ENCODE data around the gene NUB1. TPM values are rescaled to one million over a fixed set of nuclear protein-coding genes. Genes with fewer than 3 reads are reported as not detected.

The NUB1 gene
- total RNA-seq, 1 donor from 2014 or later, result 53.5 TPM

- Mint-ChIP-seq H3K4me1 (ENCODE audit: low read depth) (no peaks in the 10 kb centered on the region), H3K27ac (no peak overlapping the region), H3K27me3 (no peaks in the 10 kb centered on the region), H3K9me3 (ENCODE audit: low read depth) (no peaks in the 10 kb centered on the region), H3K36me3 (ENCODE audit: insufficient read depth) (peaks cover 6% of the 10 kb centered on the region), H3K4me3 (ENCODE audit: low read depth) (no peak overlapping the region)
- no peak for TF ChIP-seq CTCF (IDR thresholded peaks at IDR 0.05; ENCODE audit: unreplicated experiment)
- no peak for DNase-seq (ENCODE audit: low spot score, unreplicated experiment)
These were observed 49.7 kb downstream of the NUB1 start for GRCh38 chr7:151391358-151391730.

GRCh38 chr7:151392002-151392401 is 50.4 kb downstream of the NUB1 start:
- TF ChIP-seq CTCF (IDR thresholded peaks at IDR 0.05; ENCODE audit: unreplicated experiment), result no peak
- Mint-ChIP-seq H3K27ac (no peak overlapping the region), H3K4me1 (ENCODE audit: low read depth) (no peaks in the 10 kb centered on the region), H3K36me3 (ENCODE audit: insufficient read depth) (peaks cover 6% of the 10 kb centered on the region), H3K27me3 (no peaks in the 10 kb centered on the region), H3K9me3 (ENCODE audit: low read depth) (no peaks in the 10 kb centered on the region), H3K4me3 (ENCODE audit: low read depth) (no peak overlapping the region)
- no peak for DNase-seq (ENCODE audit: low spot score, unreplicated experiment)

DNA sequence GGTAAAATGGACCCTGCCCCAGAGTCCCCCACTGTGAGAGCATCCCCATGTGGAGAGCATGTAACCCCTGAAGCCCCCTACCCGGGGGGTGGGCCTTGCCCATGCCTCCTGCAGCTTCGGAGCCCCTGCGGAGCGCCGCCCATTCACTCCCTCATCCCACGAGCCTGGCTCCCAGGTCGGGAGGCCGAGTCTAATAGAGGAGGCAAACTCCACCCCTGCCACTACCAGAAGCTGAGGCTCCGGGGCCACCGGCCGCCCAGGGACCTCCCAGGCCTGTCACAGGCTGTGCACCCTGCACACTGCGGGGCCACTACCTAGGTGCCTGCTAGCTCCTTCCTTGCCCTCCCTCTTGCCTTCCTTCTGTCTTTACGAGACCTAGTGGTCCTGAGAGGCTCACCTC is 50.8 kb downstream of the NUB1 start:
- Mint-ChIP-seq H3K4me1 (ENCODE audit: low read depth) (no peaks in the 10 kb centered on the region), H3K4me3 (ENCODE audit: low read depth) (no peak overlapping the region), H3K9me3 (ENCODE audit: low read depth) (no peaks in the 10 kb centered on the region), H3K27ac (no peak overlapping the region), H3K36me3 (ENCODE audit: insufficient read depth) (peaks cover 8% of the 10 kb centered on the region), H3K27me3 (no peaks in the 10 kb centered on the region)
- TF ChIP-seq CTCF (IDR thresholded peaks at IDR 0.05; ENCODE audit: unreplicated experiment), result no peak
- DNase-seq (ENCODE audit: low spot score, unreplicated experiment), result no peak

- Mint-ChIP-seq H3K27me3 (no peaks in the 10 kb centered on the region), H3K27ac (peak overlapping the region; percentile 73), H3K4me1 (ENCODE audit: low read depth) (no peaks in the 10 kb centered on the region), H3K36me3 (ENCODE audit: insufficient read depth) (peaks cover 13% of the 10 kb centered on the region), H3K9me3 (ENCODE audit: low read depth) (peaks cover 4% of the 10 kb centered on the region), H3K4me3 (ENCODE audit: low read depth) (no peak overlapping the region)
- no peak for TF ChIP-seq CTCF (IDR thresholded peaks at IDR 0.05; ENCODE audit: unreplicated experiment)
- DNase-seq (ENCODE audit: low spot score, unreplicated experiment), result no peak
These were observed 51.7 kb downstream of the NUB1 start for GRCh38 chr7:151393031-151393977.

DNA sequence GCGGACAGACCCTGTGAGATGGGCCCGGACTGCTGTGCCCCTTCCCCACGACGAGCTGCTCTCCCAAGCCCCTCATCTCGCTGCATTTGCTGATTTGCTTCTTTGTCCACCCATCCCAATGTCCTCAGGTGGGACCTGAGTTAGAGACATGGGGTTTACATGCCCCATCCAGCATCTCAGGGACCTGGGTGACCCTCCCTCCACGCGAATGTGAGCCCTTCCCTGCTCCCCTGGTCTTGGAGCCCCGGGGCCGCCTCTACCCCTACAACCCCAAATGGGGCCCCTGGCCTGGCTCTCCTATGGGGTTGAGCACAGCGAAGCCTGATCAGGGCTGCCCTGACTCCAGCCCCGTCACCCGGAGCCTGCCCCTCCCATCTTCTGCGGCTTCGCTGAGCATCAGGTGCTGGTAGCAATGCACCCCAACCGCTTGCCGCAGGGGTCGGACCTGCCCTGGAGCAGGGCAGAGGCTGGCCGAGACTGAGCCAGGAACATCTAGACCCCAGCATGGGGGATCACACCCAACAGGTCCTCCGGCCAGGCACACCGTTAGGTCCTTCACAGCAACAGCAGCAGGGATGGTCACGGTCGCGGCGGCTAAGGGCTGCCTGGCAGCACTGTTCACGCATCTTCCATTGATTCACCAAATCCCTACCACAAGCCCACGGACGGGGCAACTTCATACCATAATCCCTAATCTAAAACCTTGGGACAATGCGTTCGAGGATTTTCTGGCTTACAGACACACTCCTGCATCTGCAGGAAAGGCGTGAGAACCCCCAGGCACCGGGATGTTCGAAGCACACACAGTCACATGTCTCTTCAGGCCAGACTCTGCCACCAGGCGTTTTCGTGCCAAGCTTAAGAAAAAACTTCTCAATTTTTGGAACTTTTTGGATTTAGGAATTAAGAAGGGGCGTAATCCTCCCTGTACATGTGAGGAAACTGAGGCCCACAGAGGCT is 52.7 kb downstream of the NUB1 start:
- peaks cover 5% of the 10 kb centered on the region for H3K9me3 Mint-ChIP-seq (ENCODE audit: low read depth)
- H3K36me3 Mint-ChIP-seq (ENCODE audit: insufficient read depth), result peaks cover 18% of the 10 kb centered on the region
- no peak overlapping the region for H3K4me3 Mint-ChIP-seq (ENCODE audit: low read depth)
- no peaks in the 10 kb centered on the region for H3K4me1 Mint-ChIP-seq (ENCODE audit: low read depth)
- TF ChIP-seq CTCF (IDR thresholded peaks at IDR 0.05; ENCODE audit: unreplicated experiment), result no peak
- no peak for DNase-seq (ENCODE audit: low spot score, unreplicated experiment)
- H3K27ac Mint-ChIP-seq, result no peak overlapping the region
- no peaks in the 10 kb centered on the region for H3K27me3 Mint-ChIP-seq

Measured in progenitor cell of endocrine pancreas (in vitro differentiated cells).